ENCODE data around the gene OTUD7B.
"Not testable (repeated sequence)": the region's sequence is repeated elsewhere in the genome, so short reads cannot be mapped to it uniquely, and the experiment has no call there.

The OTUD7B gene

GRCh38 chr1:150010393-150011115 is at the start of gene OTUD7B:
OTUD7B (minus strand) TSS chr1:150010726; CDS start chr1:149977510, 33,216 bp downstream.
- DNase-seq (ENCODE audit: low read depth) = peak; percentile 54

- no peak for DNase-seq (ENCODE audit: low read depth)
Observed at GRCh38 chr1:150060260-150060659, 49.7 kb upstream of the OTUD7B start.

- DNase-seq (ENCODE audit: low read depth) = no peak
Observed at GRCh38 chr1:150056407-150056806, 45.9 kb upstream of the OTUD7B start.

GRCh38 chr1:150055507-150055906 is 45.0 kb upstream of the OTUD7B start:
- not testable (repeated sequence) for DNase-seq (ENCODE audit: low read depth)

- DNase-seq (ENCODE audit: low read depth) = no peak
Observed at GRCh38 chr1:150053926-150054325, 43.4 kb upstream of the OTUD7B start.

GRCh38 chr1:150051905-150052412 is 41.4 kb upstream of the OTUD7B start:
- DNase-seq (ENCODE audit: low read depth) = not testable (repeated sequence)

- no peak for DNase-seq (ENCODE audit: low read depth)
Observed at GRCh38 chr1:150051089-150051373, 40.5 kb upstream of the OTUD7B start.

GRCh38 chr1:150049926-150050325 is 39.4 kb upstream of the OTUD7B start:
- no peak for DNase-seq (ENCODE audit: low read depth)

GRCh38 chr1:150034336-150034735 is 23.8 kb upstream of the OTUD7B start:
- DNase-seq (ENCODE audit: low read depth) = no peak

GRCh38 chr1:150028322-150028721 is 17.8 kb upstream of the OTUD7B start:
- no peak for DNase-seq (ENCODE audit: low read depth)

GRCh38 chr1:150024156-150024555 is 13.6 kb upstream of the OTUD7B start:
- no peak for DNase-seq (ENCODE audit: low read depth)

- no peak for DNase-seq (ENCODE audit: low read depth)
Observed at GRCh38 chr1:150022357-150022756, 11.8 kb upstream of the OTUD7B start.

GRCh38 chr1:150021191-150021694 is 10.7 kb upstream of the OTUD7B start:
- DNase-seq (ENCODE audit: low read depth) = no peak

GRCh38 chr1:150020711-150021110 is 10.2 kb upstream of the OTUD7B start:
- no peak for DNase-seq (ENCODE audit: low read depth)

- no peak for DNase-seq (ENCODE audit: low read depth)
Observed at GRCh38 chr1:150018165-150018564, 7.6 kb upstream of the OTUD7B start.

GRCh38 chr1:150017206-150017750 is 6.8 kb upstream of the OTUD7B start:
- DNase-seq (ENCODE audit: low read depth) = no peak

GRCh38 chr1:150015651-150016131 is 5.2 kb upstream of the OTUD7B start:
- no peak for DNase-seq (ENCODE audit: low read depth)

- no peak for DNase-seq (ENCODE audit: low read depth)
Observed at GRCh38 chr1:150012611-150013010, 2.1 kb upstream of the OTUD7B start.

- peak; percentile 58 for DNase-seq (ENCODE audit: low read depth)
Observed at GRCh38 chr1:150009604-150010392, 728 bp downstream of the OTUD7B start.

- DNase-seq (ENCODE audit: low read depth) = no peak
Observed at GRCh38 chr1:150008699-150009098, 1.8 kb downstream of the OTUD7B start.

- DNase-seq (ENCODE audit: low read depth) = peak; percentile 9
Observed at GRCh38 chr1:150006881-150007421, 3.6 kb downstream of the OTUD7B start.

GRCh38 chr1:150005606-150006005 is 4.9 kb downstream of the OTUD7B start:
- DNase-seq (ENCODE audit: low read depth) = no peak
